ENCODE measurements around the gene DIAPH3.

DNA sequence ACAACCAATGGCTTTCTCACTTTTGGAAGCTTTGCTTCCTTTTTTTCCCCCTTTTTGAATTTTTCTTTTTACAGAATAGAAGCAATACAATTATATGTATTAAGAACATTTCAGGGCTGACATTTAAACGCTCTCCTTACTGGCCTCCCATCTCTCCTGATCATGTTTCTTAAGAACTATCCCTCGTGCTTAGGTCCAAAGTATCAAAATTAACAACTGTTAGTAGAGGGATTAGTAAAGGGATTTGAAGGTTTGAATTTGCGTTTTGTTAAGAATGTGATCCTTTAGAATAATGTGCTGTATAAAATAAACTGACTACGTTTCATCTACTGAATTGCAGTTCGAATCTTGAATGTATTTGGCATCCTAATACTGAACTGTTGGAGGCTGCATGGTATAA, 424.8 kb downstream of the DIAPH3 start:
- TF ChIP-seq, protein P1, sequence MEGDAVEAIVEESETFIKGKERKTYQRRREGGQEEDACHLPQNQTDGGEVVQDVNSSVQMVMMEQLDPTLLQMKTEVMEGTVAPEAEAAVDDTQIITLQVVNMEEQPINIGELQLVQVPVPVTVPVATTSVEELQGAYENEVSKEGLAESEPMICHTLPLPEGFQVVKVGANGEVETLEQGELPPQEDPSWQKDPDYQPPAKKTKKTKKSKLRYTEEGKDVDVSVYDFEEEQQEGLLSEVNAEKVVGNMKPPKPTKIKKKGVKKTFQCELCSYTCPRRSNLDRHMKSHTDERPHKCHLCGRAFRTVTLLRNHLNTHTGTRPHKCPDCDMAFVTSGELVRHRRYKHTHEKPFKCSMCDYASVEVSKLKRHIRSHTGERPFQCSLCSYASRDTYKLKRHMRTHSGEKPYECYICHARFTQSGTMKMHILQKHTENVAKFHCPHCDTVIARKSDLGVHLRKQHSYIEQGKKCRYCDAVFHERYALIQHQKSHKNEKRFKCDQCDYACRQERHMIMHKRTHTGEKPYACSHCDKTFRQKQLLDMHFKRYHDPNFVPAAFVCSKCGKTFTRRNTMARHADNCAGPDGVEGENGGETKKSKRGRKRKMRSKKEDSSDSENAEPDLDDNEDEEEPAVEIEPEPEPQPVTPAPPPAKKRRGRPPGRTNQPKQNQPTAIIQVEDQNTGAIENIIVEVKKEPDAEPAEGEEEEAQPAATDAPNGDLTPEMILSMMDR (IDR thresholded peaks at IDR 0.05; ENCODE audit: low read depth, low read length, poor library complexity, severe bottlenecking): no peak
- TF ChIP-seq EZH2phosphoT487 (IDR thresholded peaks at IDR 0.05; ENCODE audit: borderline replicate concordance, low read length): no peak

All from DOHH2 (cell line).